C1 segment of cervical spinal cord (tissue), 14 donors: Measurements from ENCODE around the gene TMEM121.

Experiments
- DNase-seq, 14 donors: peaks; one replicate each; lab custom pipeline; 2025; lab: John Stamatoyannopoulos, UW

TMEM121 gene

GRCh38 chr14:105525861-105526775 is at the start of gene TMEM121:
Gene TMEM121, plus strand, starts transcription at chr14:105526583. Its CDS starts 2,252 bp downstream, at chr14:105528835.
- DNase-seq = peak in 4 of 14 donors; percentile 5 to 41 (median 17)

- no peak for DNase-seq
Observed at GRCh38 chr14:105476831-105477659, 49.3 kb upstream of the TMEM121 start.

GRCh38 chr14:105477660-105478397 is 48.6 kb upstream of the TMEM121 start:
- DNase-seq = no peak

GRCh38 chr14:105478398-105479251 is 47.8 kb upstream of the TMEM121 start:
- DNase-seq = no peak

GRCh38 chr14:105479431-105480158 is 46.8 kb upstream of the TMEM121 start:
- no peak for DNase-seq

- no peak for DNase-seq
Observed at GRCh38 chr14:105480199-105480746, 46.1 kb upstream of the TMEM121 start.

- DNase-seq = peak; percentile 61 to 99 (median 93)
Observed at GRCh38 chr14:105480807-105481801, 45.3 kb upstream of the TMEM121 start.

- DNase-seq = peak in 13 of 14 donors; percentile 28 to 80 (median 60)
Observed at GRCh38 chr14:105481886-105482457, 44.4 kb upstream of the TMEM121 start.

- DNase-seq = no peak
Observed at GRCh38 chr14:105482486-105483110, 43.8 kb upstream of the TMEM121 start.

- DNase-seq = no peak
Observed at GRCh38 chr14:105483300-105484068, 42.9 kb upstream of the TMEM121 start.

- DNase-seq = no peak
Observed at GRCh38 chr14:105484069-105484996, 42.0 kb upstream of the TMEM121 start.

GRCh38 chr14:105484997-105485393 is 41.4 kb upstream of the TMEM121 start:
- DNase-seq = no peak

- DNase-seq = no peak
Observed at GRCh38 chr14:105485739-105486162, 40.6 kb upstream of the TMEM121 start.

GRCh38 chr14:105486163-105486973 is 40.0 kb upstream of the TMEM121 start, which contains the start of gene CRIP1:
Gene CRIP1, plus strand, starts transcription at chr14:105486886. Its CDS starts 374 bp downstream, at chr14:105487260.
- DNase-seq = no peak
